ENCODE measurements around the gene TSC22D3.

DNA sequence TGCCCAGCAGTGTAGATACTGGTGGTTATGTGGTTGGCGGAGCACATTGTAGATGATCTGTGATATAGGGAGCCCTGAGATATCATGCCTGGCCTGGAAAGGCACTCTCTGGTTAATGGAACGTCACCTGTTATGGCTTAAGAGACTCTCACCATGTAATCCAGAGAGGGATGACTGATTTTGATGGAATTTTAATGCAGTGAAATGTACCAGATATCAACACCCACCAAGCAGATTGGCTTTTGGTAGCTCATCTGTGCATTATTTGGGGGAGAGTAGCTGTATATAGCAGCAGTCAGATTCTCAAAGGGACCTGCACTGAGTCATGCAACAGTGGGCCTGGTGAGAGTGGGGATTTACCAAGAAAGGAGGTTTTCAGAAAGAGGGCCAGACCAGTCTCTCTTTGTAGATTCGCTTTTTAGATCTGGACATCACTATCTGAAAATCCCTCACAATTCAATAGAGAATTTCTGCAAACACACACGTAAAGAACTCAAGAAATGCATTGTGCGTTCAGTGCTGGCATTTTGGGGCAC lies 17.3 kb downstream of the TSC22D3 start:
- TF ChIP-seq, protein P1, sequence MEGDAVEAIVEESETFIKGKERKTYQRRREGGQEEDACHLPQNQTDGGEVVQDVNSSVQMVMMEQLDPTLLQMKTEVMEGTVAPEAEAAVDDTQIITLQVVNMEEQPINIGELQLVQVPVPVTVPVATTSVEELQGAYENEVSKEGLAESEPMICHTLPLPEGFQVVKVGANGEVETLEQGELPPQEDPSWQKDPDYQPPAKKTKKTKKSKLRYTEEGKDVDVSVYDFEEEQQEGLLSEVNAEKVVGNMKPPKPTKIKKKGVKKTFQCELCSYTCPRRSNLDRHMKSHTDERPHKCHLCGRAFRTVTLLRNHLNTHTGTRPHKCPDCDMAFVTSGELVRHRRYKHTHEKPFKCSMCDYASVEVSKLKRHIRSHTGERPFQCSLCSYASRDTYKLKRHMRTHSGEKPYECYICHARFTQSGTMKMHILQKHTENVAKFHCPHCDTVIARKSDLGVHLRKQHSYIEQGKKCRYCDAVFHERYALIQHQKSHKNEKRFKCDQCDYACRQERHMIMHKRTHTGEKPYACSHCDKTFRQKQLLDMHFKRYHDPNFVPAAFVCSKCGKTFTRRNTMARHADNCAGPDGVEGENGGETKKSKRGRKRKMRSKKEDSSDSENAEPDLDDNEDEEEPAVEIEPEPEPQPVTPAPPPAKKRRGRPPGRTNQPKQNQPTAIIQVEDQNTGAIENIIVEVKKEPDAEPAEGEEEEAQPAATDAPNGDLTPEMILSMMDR (conservative IDR thresholded peaks at IDR 0.05; ENCODE audit: low read length), result no peak
- no peak for TF ChIP-seq EZH2phosphoT487 (IDR thresholded peaks at IDR 0.05; ENCODE audit: borderline replicate concordance, low read depth, low read length)
